Measurements from ENCODE around the gene STS.

DNA sequence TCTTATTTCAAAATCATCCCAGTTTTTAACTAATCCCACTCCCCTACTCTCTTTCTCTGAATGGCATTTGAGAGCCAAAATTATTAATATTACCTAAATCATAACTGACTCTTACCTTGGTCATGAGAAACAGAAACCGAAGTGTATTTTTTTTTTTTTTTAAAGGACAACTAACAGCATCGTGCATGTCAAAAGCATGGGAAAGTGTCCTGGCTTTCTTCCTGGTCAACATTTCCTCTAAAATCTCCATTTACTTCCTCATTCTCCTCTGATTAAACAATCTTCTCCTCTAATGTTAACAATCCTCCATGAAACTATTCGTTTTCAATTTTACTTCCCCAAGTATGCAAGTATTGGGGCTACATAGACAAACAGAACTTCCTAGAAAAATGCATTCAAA is 2.1 kb upstream of the STS start:
- TF ChIP-seq CTCF (IDR thresholded peaks at IDR 0.05; ENCODE audit: low read depth, low read length) (no peak), POLR2A (IDR thresholded peaks at IDR 0.05; ENCODE audit: extremely low read depth, insufficient read length) (no peak), MYC (IDR thresholded peaks at IDR 0.05; ENCODE audit: low read depth, low read length) (no peak)

Data from NB4 (cell line).